KOPT-K1 (cell line): ENCODE data around the gene ALG8.

Source experiments
- H3K27ac ChIP-seq: fragments of 200-600 bp; sonication (generic); 2 replicates; pipeline ENCODE4 v1.5.1; 2016; ENCODE audit warnings: antibody characterized with exemption, mild to moderate bottlenecking, low read depth, low read length; ENCODE audit not compliant: poor library complexity, severe bottlenecking
- H3K36me3 ChIP-seq: fragments of 200-600 bp; sonication (generic); 2 replicates; pipeline ENCODE4 v1.5.1; 2017; ENCODE audit warnings: antibody characterized with exemption, mild to moderate bottlenecking, low read length, moderate library complexity; ENCODE audit not compliant: insufficient read depth
- H3K9me3 ChIP-seq: fragments of 200-600 bp; sonication (generic); 2 replicates; pipeline ENCODE4 v1.5.1; 2017; ENCODE audit warnings: antibody characterized with exemption, low read length, mild to moderate bottlenecking; ENCODE audit not compliant: insufficient read depth, poor library complexity, severe bottlenecking

The ALG8 gene

DNA sequence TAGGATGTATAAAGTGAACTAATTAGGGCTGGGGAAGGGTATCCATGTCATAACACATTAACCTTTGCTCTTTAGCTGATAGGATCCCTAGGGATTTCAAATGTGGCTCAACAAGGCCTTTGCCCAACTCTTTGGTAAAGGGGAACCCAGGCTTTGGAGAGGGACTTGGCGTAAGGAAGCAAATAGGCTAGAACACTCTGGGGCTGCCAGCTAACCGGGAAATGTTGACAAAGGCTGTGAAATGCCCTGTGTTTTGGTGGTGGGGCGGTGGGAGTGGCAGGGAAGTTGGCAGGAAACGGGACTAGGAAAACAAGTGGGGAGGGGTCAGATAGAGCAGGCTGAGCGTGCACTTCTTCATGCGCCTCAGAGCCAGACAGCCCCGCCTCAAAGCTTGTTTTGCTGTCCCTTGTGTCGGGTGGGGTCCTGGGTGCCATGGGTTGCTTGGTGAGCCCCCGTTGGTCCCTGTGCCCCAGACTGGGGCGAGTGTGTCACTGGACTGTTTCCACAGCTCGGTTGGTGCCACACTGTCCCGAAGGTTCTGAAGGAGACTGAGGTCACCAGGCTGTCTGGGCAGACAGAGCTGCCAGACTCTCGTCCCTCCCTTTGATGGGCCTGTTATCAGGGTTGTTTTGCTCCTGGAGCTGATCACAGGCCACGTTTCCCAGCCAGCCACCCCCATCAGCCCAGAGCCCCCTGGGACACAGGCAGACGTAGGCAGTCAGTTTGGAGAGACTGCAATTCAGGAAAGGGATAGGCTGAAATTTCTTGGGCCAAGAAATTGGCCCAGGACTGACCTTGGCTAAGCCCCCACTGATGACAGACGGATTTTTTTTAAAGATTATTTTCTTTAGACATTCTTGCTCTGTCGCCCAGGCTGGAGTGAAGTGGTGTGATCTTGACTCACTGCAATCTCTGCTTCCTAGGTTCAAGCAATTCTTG lies 29.4 kb upstream of the ALG8 start:
- Histone ChIP-seq H3K36me3 (peaks cover 8% of the 10 kb centered on the region; the same call in 1 of the 2 replicates), H3K9me3 (no peaks in the 10 kb centered on the region), H3K27ac (no peak overlapping the region)

DNA sequence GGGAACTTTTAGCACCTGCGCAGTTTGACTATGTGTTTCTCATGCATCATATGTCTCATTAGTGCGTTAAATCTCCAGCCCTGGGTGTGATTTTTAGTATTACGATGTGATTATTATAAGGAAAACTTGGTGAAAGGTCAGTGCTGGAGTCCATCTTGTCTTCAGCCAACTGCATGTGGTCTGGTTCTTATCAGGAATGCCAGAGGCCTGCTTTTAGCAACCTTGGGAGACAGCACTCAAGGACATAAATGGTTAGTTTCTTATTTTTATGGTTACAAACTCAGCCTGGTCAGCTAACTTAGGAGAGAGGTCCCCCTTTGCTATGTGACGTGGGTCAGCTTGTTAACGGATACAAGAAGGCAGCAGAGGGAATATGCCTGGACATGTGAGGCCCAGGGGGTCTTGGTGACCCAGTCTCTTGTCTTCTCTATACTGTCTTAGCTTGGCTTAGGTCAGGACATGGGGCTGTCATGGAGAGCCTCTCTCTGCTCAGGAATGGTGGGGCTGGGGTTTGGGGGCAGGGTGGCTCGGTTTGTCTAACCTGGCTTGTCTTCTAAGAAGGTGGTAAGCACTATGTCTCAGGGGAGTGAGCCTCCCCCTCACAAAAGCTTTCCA lies 27.5 kb upstream of the ALG8 start:
- Histone ChIP-seq H3K9me3 (no peaks in the 10 kb centered on the region), H3K36me3 (no peaks in the 10 kb centered on the region), H3K27ac (no peak overlapping the region)

DNA sequence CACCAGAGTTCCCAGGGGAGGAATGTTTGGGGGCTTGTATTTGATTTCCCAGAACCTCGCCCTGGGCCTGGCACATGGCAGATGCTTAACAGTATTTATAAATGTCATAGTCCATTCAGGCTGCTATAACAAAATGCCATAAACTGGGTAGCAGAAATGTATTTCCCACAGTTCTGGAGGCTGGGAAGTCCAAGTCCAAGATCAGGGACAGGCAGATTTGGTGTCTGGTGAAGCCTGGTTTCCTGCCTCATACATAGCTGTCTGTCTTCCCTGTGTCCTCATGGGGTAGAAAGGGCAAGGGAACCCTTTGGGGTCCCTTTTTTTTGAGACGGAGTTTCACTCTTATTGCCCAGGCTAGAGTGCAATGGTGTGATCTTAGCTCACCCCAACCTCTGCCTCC lies 25.0 kb upstream of the ALG8 start:
- Histone ChIP-seq H3K36me3 (no peaks in the 10 kb centered on the region), H3K27ac (no peak overlapping the region), H3K9me3 (no peaks in the 10 kb centered on the region)

DNA sequence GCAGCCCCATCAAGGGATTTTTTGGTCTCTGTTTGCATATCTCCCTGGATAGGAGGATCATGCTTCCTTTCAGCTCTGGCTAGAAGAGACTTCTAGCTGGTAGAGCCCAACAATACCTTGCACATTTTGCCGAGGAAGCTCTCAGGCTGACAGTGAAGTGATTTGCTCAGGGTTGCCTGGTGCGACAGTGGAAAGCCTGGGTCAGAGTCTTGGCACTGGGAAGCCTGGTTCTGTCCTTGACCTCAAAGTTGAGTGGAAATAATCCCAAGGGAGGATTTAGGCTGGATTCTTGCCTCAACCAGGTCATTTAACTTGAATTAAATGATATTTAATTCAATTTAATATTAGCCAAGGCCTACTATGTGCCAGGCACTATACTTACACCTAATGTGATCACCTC lies 24.4 kb upstream of the ALG8 start:
- no peaks in the 10 kb centered on the region for H3K36me3 ChIP-seq
- no peak overlapping the region for H3K27ac ChIP-seq
- H3K9me3 ChIP-seq, result no peaks in the 10 kb centered on the region

DNA sequence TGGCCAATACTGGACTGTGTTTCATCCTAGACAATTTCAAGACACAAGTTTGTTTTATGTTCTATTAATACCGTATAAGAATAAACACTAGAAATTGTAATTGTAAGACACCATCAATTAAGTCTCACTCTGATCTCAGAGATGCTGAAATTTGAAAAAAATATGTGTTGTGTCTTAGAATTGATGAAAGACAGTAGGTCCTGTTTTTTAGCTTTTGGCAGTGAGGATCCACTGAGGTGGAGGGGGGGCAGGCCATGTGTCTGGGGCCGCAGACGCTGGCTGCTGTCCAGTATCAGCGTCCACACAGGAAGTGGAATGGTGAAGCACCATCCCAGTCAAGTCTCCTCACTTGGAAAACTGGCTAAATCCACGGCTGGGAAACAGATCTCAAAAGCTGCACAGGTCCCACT lies 22.5 kb upstream of the ALG8 start:
- no peak overlapping the region for H3K27ac ChIP-seq

DNA sequence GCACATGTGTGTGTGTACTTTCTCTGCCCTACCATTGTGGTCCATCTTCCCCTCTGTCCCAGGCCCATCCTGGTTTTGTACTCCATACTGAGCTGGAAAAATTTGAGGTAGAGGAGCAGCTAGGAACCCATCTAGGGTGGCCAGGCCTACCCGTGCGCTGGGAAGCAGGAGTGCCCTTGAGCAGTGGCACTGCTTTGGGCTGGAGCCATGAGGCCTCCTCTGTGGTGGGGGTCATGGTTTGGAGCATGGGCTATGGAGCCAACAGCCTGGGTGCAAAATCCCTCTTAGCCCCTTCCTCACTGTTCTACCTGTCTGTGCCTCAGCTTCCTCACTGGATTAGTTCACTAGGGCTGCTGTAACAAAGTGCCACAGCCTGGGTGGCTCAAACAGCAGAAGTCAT lies 21.9 kb upstream of the ALG8 start:
- Histone ChIP-seq H3K36me3 (no peaks in the 10 kb centered on the region), H3K27ac (no peak overlapping the region), H3K9me3 (no peaks in the 10 kb centered on the region)

More for the DNA sequence above, 22.5 kb upstream of the ALG8 start:
- Histone ChIP-seq H3K36me3 (no peaks in the 10 kb centered on the region), H3K9me3 (no peaks in the 10 kb centered on the region)

DNA sequence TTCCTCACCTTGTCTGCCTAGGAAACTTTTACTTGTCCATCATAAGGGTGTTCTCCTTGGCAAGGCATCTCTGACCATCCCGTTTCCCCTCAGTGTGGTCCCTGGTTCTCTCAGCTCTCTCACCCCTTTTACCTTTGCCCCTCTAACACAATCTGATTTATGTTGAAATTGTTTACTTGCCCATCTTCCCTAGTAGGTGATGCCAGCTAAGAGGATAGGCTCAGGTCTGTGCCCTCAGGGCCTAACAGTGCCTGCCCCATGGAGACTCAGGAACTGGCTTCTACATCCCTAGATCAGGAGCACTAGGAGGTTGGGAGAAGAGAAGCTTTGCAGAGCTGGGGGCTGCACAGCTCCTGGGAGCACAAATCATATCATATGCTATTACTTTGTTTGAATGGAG lies 21.1 kb upstream of the ALG8 start:
- Histone ChIP-seq H3K9me3 (no peaks in the 10 kb centered on the region), H3K27ac (no peak overlapping the region), H3K36me3 (no peaks in the 10 kb centered on the region)

DNA sequence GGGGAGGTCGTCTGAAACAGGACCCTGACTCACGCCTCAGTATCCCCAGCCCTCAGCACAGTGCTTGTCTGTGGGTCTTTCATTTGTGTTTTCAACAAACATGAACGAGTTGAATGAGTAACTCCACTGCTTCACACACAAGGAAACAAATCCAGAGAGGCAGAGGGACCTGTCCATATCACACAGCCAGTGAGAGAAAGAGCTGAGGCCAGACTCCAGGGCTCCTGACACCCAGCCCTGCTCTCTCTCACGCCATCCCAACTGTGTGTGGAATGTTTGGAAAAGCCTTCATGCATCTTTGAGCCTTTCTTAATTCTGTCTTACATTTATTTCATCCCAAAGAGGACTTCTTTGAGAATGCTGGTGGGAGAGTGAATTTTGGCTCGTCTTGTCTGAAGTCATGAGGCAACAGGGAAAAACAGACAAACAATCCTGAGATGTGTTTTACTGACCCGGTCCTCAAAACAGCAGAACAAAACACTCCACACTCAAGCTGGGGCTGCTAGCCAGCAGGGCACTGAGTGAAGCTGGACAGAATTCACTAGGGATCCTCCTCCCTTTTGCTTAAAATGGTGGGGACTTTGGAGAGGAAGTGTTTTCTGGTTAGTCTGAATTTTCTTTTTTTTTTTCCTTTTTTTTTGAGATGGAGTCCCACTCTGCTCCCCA lies 19.7 kb upstream of the ALG8 start:
- Histone ChIP-seq H3K36me3 (no peaks in the 10 kb centered on the region), H3K27ac (no peak overlapping the region), H3K9me3 (no peaks in the 10 kb centered on the region)

DNA sequence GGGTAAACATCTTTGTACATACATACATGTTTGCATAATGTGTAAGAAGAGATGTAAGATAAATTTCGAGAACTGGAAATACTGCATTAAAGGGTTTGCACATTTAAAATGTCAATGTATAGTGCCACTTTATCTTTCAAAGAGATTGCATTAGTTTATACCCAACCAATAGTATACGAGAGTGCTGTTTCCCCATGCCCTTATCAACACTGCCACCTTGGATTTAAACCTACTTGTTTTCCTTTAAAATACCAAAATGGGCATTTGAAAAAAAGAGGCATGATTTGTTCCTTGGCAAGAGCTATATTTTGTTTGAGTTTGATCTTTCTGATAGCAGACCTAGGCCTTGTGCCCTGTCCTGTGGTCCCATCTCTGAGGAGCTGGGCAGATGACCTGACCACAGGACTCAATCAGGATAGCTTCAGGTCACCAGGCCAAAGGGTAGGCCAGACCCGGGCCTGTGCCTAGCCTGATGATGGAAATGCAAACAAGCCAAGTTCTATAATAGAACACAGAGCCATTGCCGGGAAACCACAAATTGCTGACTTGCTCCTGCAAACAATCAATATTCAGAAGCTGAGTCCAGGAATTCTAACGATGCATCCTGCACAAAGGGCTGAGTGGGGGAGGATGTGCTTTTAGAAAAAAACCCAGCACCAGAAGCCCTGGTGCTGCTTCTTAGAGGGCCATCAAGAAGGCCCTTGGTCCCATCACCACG lies 16.9 kb upstream of the ALG8 start:
- H3K27ac ChIP-seq, result no peak overlapping the region

DNA sequence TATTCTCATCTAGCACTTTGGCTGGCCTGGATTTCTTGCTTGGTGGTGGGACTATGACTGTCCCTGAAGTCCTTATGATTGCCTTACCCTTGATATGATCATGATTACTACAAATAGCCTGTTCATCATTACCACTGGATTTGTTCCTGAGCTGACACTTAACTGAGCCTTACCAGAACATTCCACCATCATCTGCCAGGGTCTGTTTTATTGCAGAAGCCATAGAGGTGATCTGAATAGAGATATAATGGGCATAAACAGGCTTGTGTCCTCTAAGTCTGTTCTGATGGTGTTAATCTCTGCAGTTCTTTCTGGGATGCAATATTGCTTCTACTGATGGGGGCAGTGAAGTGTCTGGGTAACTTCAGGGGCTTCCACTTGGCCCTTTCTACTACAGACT lies 12.4 kb upstream of the ALG8 start:
- Histone ChIP-seq H3K27ac (no peak overlapping the region), H3K9me3 (no peaks in the 10 kb centered on the region), H3K36me3 (no peaks in the 10 kb centered on the region)

More for the DNA sequence above, 16.9 kb upstream of the ALG8 start:
- H3K9me3 ChIP-seq, result no peaks in the 10 kb centered on the region
- H3K36me3 ChIP-seq, result no peaks in the 10 kb centered on the region

DNA sequence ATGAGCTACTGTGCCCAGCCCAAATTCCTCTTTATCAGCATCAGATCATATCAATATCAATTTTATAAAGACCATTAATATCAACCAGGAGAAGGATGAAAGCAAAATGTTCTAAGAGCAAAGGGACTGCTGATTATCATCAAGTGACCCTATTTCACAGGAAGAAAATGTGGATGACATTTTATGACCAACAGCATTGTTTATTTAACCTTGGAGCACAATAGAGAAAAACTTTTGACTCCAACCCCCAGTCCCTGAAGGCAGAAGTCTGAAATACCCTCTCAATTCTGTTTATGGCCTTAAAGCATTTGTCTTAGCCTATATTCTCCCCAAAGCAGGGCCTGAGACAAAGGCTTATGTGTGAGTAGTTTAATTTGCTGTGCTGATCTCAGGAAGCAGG lies 11.3 kb upstream of the ALG8 start:
- no peaks in the 10 kb centered on the region for H3K36me3 ChIP-seq
- H3K27ac ChIP-seq, result no peak overlapping the region
- no peaks in the 10 kb centered on the region for H3K9me3 ChIP-seq

DNA sequence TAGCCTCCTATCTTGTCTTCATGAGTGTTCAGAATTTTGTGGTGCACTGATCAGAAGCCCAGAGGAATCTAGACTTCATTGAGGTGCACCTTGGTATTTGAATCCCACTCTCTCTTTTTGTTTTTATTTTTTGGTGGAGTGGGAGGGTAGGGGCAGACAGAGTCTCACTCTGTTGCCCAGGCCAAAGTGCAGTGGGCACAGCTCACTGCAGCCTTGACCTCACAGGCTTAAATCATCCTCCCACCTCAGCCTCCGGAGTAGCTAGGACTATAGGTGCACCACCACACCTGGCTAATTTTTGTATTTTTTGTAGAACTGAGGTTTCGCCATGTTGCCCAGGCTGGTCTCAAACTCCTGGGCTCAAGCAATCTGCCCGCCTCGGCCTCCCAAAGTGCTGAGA lies 10.9 kb upstream of the ALG8 start:
- Histone ChIP-seq H3K36me3 (no peaks in the 10 kb centered on the region), H3K9me3 (no peaks in the 10 kb centered on the region), H3K27ac (no peak overlapping the region)

DNA sequence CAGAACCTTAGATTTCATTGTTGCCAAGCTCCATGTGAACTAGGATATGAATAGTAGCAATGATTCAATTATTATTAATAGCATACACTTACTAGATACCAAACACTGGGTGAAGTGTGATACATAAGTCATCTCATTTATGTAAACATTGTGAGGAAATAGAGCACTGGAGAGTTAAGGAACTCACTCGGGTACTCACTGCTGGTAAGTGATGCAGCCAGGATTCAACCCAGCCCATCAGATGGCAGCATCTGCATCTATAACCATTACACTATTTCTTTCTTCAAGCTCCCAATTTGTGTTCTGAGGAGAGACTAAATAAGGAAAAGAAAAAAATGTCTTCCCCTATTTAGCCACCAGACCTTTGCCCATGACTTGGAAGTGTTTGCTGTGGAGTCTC lies 10.2 kb upstream of the ALG8 start:
- Histone ChIP-seq H3K27ac (no peak overlapping the region), H3K36me3 (no peaks in the 10 kb centered on the region), H3K9me3 (no peaks in the 10 kb centered on the region)

DNA sequence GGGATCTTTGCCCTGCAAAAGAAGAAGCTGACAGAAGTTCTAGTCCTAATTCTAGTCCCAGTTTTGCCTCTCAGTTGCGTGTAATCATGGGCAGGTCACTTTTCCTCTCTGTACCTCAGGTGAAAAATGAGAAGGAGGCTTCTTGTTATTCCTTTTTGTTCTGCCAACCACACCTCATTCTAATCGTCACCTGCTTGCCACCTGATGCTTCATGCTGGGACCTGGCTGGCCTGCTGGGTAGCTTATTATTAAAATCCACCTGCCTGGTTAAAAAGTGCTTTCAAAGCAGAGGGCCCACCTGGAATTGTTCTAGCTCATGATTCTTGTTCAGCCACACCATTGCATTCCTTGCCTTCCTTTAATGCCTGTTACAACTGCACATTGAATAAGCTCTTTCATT lies 8.4 kb upstream of the ALG8 start:
- Histone ChIP-seq H3K36me3 (no peaks in the 10 kb centered on the region), H3K9me3 (no peaks in the 10 kb centered on the region), H3K27ac (no peak overlapping the region)

DNA sequence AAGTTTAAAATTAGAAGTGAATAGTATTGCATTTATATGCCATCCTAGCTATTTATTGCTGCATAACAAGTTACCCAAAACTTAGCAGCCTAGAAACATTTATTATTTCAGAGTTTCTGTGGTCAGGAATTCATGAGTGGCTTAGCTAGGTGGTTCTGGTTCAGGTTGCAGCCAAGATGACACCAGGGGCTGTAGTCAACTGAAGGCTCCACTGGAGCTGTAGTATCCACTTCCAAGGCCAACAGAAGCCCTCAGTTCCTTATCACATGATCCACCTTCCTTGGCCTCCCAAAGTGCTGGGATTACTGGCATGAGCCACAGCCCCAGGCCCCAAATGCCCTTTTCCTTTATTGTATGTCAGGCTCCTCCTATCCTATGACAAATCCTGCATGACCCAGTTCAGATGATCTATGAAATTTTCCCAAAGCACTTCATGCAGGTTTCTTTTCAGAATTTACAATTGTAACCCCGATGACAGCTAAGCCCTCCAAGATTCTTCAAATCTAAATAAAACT lies 6.1 kb upstream of the ALG8 start:
- no peak overlapping the region for H3K27ac ChIP-seq
- no peaks in the 10 kb centered on the region for H3K9me3 ChIP-seq
- no peaks in the 10 kb centered on the region for H3K36me3 ChIP-seq
